HCT116 (cell line): Measurements from ENCODE around the gene CMIP. TPM values are rescaled to one million over a fixed set of nuclear protein-coding genes. Genes with fewer than 3 reads are reported as not detected.

ENCODE experiments used
- ATAC-seq: fragments of 200-7000 bp; cut with Tn5 transposase; 2 replicates; pipeline ENCODE4 v1.9.1; 2020; ENCODE audit warnings: mild to moderate bottlenecking, moderate library complexity
- BruUV-seq: library from RNA; stranded (reverse); fragments of 400-500 nt; replicated peaks from 2 replicates; lab custom pipeline; 2021; lab: Mats Ljungman, UMichigan
- CTCF ChIA-PET: fragments of 300-600 bp; sonication (Branson Sonifier 250); formaldehyde crosslinking; loops from one replicate; lab custom pipeline; 2021; ENCODE audit warnings: antibody characterized with exemption; lab: Charles Lee
- POLR2A ChIA-PET: fragments of 300-600, 350-600 bp; sonication (Branson Sonifier 250); formaldehyde crosslinking; loops from one replicate; lab custom pipeline; 2021; ENCODE audit warnings: antibody characterized with exemption; lab: Charles Lee
- RAD21 ChIA-PET, 2 experiments: fragments of 300-600 bp; sonication (Branson Sonifier 250); formaldehyde crosslinking; loops; one replicate each; lab custom pipeline; 2023; ENCODE audit warnings: low total read pairs in 2 of 2; ENCODE audit not compliant: uncharacterized antibody in 2 of 2, unreplicated experiment in 2 of 2, low non-redundant PET in 1 of 2; lab: Charles Lee
- DNase-seq: peaks from one replicate; pipeline ENCODE4 v3.0.0-alpha.2; 2010; ENCODE audit warnings: low read depth, low spot score
- H2AFZ ChIP-seq: fragments of 200-600 bp; shearing (Covaris generic), sonication (generic); 2 replicates; pipeline ENCODE4 v1.6.1; 2017; ENCODE audit warnings: low read depth, mixed run types, mixed read lengths, antibody characterized with exemption, low read length; ENCODE audit not compliant: poor library complexity, severe bottlenecking
- H3K27ac ChIP-seq: 2 replicates; pipeline ENCODE4 v1.5.1; 2012; ENCODE audit warnings: low read depth, low read length
- H3K27me3 ChIP-seq: fragments of 200-600 bp; sonication (generic); 2 replicates; pipeline ENCODE4 v1.6.1; 2016; ENCODE audit warnings: mixed run types, low read length, mixed read lengths; ENCODE audit not compliant: insufficient read depth
- H3K36me3 ChIP-seq, 2 experiments: fragments of 200-500 bp in 1 of 2; fragments of 200-600 bp in 1 of 2; sonication (Bioruptor generic) in 1 of 2; sonication (generic) in 1 of 2; 2 replicates each; pipeline versions ENCODE4 v1.5.1 to v1.6.1; 2014 to 2016; ENCODE audit warnings: low read length in 2 of 2, inconsistent platforms in 1 of 2, mixed read lengths in 1 of 2, mixed run types in 1 of 2; ENCODE audit not compliant: insufficient read depth in 2 of 2, control insufficient read depth in 1 of 2
- H3K4me1 ChIP-seq, 2 experiments: fragments of 200-600 bp in 1 of 2; sonication (generic) in 1 of 2; 2 replicates each; pipeline versions ENCODE4 v1.5.1 to v1.6.1; 2012 to 2017; ENCODE audit warnings: low read length in 2 of 2, inconsistent platforms in 1 of 2, mild to moderate bottlenecking in 1 of 2, mixed read lengths in 1 of 2, mixed run types in 1 of 2, moderate library complexity in 1 of 2; ENCODE audit not compliant: insufficient read depth in 2 of 2, control insufficient read depth in 1 of 2
- H3K4me2 ChIP-seq: fragments of 200-600 bp; sonication (generic); 2 replicates; pipeline ENCODE4 v1.6.1; 2017; ENCODE audit warnings: mixed run types, low read length, mixed read lengths
- H3K4me3 ChIP-seq, 2 experiments: fragments of 200-600 bp in 1 of 2; sonication (generic) in 1 of 2; replicated peaks in 1 of 2; 2 replicates each; pipeline ENCODE4 v1.5.1; 2011 to 2016; ENCODE audit warnings: low read length in 2 of 2, control low read depth in 1 of 2, low read depth in 1 of 2, mild to moderate bottlenecking in 1 of 2, mixed read lengths in 1 of 2, mixed run types in 1 of 2
- H3K79me2 ChIP-seq: fragments of 200-600 bp; sonication (generic); 2 replicates; pipeline ENCODE4 v1.6.1; 2017; ENCODE audit warnings: mild to moderate bottlenecking, mixed run types, low read length, moderate library complexity, mixed read lengths; ENCODE audit not compliant: insufficient read depth
- H3K9ac ChIP-seq: fragments of 200-600 bp; sonication (generic); 2 replicates; pipeline ENCODE4 v1.6.1; 2016; ENCODE audit warnings: low read length, mixed read lengths
- H3K9me2 ChIP-seq: fragments of 200-600 bp; sonication (generic), shearing (Covaris generic); 2 replicates; pipeline ENCODE4 v1.6.1; 2017; ENCODE audit warnings: mixed run types, mild to moderate bottlenecking, moderate library complexity; ENCODE audit not compliant: insufficient read depth
- H3K9me3 ChIP-seq, 2 experiments: fragments of 200-500 bp in 1 of 2; fragments of 200-600 bp in 1 of 2; sonication (Bioruptor generic) in 1 of 2; sonication (generic) in 1 of 2; 2 replicates each; pipeline ENCODE4 v1.6.1; 2014 to 2017; ENCODE audit warnings: low read length in 2 of 2, mixed read lengths in 2 of 2, inconsistent platforms in 1 of 2, low read depth in 1 of 2, mild to moderate bottlenecking in 1 of 2, mixed run types in 1 of 2, moderate library complexity in 1 of 2; ENCODE audit not compliant: control insufficient read depth in 1 of 2, insufficient read depth in 1 of 2
- H4K20me1 ChIP-seq: fragments of 200-600 bp; sonication (generic), shearing (Covaris generic); 2 replicates; pipeline ENCODE4 v1.6.1; 2017; ENCODE audit warnings: mixed run types, mild to moderate bottlenecking, moderate library complexity; ENCODE audit not compliant: insufficient read depth
- ELF1 ChIP-seq: IDR thresholded peaks from 2 replicates; pipeline ENCODE4 v1.6.1; 2012; ENCODE audit warnings: low read depth, borderline replicate concordance
- EZH2phosphoT487 ChIP-seq: fragments of 200-600 bp; IDR thresholded peaks from 2 replicates; pipeline ENCODE4 v1.6.1; 2018; ENCODE audit warnings: antibody characterized with exemption, borderline replicate concordance
- FOSL1 ChIP-seq: IDR thresholded peaks from 2 replicates; pipeline ENCODE4 v1.6.1; 2012; ENCODE audit warnings: low read depth
- JUND ChIP-seq: IDR thresholded peaks from 2 replicates; pipeline ENCODE4 v1.6.1; 2012
- RAD21 ChIP-seq: IDR thresholded peaks from 2 replicates; pipeline ENCODE4 v1.6.1; 2012; ENCODE audit warnings: low read depth, mild to moderate bottlenecking
- SP1 ChIP-seq: IDR thresholded peaks from 2 replicates; pipeline ENCODE4 v1.6.1; 2012; ENCODE audit warnings: low read depth
- SRF ChIP-seq: IDR thresholded peaks from 2 replicates; pipeline ENCODE4 v1.6.1; 2012; ENCODE audit warnings: low read depth
- TCF7L2 ChIP-seq: IDR thresholded peaks from 2 replicates; pipeline ENCODE4 v1.7.0; 2011; ENCODE audit warnings: borderline replicate concordance, inconsistent platforms; ENCODE audit not compliant: insufficient read depth, insufficient read length; ENCODE audit errors: extremely low read depth
- YY1 ChIP-seq: IDR thresholded peaks from 2 replicates; pipeline ENCODE4 v1.6.1; 2011; ENCODE audit warnings: low read length, low read depth, moderate library complexity, mild to moderate bottlenecking; ENCODE audit not compliant: insufficient replicate concordance; ENCODE audit errors: extremely low read depth
- ZNF274 ChIP-seq: fragments of 200-500 bp; sonication (Bioruptor generic); IDR thresholded peaks from 2 replicates; pipeline ENCODE4 v1.6.1; 2014; ENCODE audit warnings: mild to moderate bottlenecking, low read depth, low read length, inconsistent platforms
- intact Hi-C: fragments of 100-400 bp; cut with micrococcal nuclease; formaldehyde crosslinking; loops from 2 replicates; pipeline ENCODE4 v1.10.0; 2022
- total RNA-seq: library from RNA; stranded (reverse); gene quantifications from one replicate; pipeline ENCODE4 v1.2.1, GENCODE V29; 2021; ENCODE audit not compliant: unreplicated experiment
- TF ChIP-seq, protein P1 (sequence below): IDR thresholded peaks from 2 replicates; pipeline ENCODE4 v1.6.1; 2012
- TF ChIP-seq, protein P2 (sequence below): IDR thresholded peaks from 2 replicates; pipeline ENCODE4 v1.6.1; 2011; ENCODE audit warnings: mild to moderate bottlenecking, low read length, moderate library complexity; ENCODE audit not compliant: insufficient replicate concordance; ENCODE audit errors: extremely low read depth

CMIP gene
- total RNA-seq, 1 experiment from 2014 or later, result 64.6 TPM

DNA sequence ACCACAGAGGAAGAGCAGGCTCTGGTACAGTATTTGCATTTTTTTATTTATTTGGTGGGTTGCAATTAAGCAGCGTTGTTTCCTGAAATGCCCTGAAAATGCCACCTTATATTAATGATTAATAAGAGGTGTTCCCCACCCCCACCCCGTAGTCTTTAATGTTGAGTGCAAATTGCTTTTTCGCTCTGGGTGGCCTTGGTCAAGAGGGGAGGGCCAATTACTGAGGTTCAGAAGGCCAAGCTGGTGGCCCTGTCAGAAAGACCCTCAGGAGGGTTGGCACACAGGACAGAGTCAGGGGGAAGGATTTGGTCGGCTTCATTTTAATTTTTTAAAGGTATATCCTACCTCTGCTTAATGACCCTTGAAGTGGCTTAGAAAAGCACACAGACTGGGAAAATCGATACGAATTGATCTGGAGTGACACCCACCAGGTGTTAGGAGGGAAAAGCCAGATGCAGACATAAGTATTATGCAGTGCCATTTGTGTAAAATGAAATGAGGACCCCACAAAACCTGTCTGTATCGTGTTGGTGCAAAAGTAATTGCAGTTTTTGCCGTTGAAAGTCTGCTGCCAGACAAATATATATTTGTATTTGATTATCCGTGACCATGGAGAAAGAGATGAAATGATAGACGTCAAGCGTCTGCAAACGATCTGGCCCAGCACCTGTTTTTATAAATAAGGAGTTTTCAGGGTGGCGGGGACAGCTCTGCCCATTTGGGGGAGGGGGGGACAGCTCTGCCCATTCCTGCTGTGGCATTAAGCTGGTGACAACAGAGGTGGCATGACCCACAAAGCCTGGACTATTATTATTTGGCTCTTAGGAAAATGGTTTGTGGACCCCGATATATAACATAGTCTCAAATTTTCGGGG lies 190.7 kb downstream of the CMIP start:
- no peak for DNase-seq
- H3K9ac ChIP-seq, result no peak overlapping the region
- no peak overlapping the region for H2AFZ ChIP-seq
- H3K4me3 ChIP-seq, result no peak overlapping the region
- RAD21 ChIA-PET, result no interaction called here
- no peaks in the 10 kb centered on the region for H3K9me2 ChIP-seq
- H3K36me3 ChIP-seq, result no peaks in the 10 kb centered on the region
- intact Hi-C loops, result no loop called here
- no peaks in the 10 kb centered on the region for H3K27me3 ChIP-seq
- BruUV-seq, result no TSS peak
- H4K20me1 ChIP-seq, result no peaks in the 10 kb centered on the region; the same call in 1 of the 2 replicates
- POLR2A ChIA-PET, result no interaction called here
- no peak overlapping the region for H3K27ac ChIP-seq
- no peaks in the 10 kb centered on the region for H3K9me3 ChIP-seq
- CTCF ChIA-PET, result no interaction called here
- peaks cover 26 to 69% of the 10 kb centered on the region in 2 experiments for H3K4me1 ChIP-seq
- TF ChIP-seq, protein P1, sequence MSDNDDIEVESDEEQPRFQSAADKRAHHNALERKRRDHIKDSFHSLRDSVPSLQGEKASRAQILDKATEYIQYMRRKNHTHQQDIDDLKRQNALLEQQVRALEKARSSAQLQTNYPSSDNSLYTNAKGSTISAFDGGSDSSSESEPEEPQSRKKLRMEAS, result no peak
- TF ChIP-seq ELF1 (no peak), EZH2phosphoT487 (no peak), JUND (no peak)
- H3K4me2 ChIP-seq, result no peak overlapping the region
- ATAC-seq, result no peak
- peaks cover 57% of the 10 kb centered on the region; the same call in 1 of the 2 replicates for H3K79me2 ChIP-seq

DNA sequence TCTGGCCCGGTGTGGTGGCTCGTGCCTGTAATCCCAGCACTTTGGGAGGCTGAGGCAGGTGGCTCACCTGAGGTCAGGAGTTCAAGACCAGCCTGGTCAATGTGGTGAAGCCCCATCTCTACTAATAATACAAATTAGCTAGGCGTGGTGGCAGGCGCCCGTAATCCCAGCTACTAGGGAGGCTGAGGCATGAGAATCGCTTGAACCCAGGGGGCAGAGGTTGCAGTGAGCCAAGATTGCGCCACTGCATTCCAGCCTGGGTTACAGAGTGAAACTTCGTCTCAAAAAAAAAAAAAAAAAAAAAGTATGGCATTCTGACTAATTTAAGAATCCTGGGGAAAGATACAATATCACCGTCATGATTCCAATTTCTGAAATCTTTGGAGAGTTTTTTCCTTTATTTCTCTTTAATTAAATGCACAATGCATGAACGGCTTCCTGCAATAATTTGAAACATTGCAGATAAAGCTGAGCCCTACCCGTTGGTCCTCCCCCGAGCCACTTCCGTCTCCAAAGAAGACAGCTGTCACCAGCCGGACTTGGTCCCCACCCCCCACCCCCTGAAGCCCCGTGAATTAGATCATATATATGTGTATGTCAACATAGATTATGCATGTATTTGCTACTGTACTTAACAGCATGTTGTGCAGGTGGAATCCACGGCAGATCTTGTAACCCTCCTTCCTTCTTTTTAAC lies 191.8 kb downstream of the CMIP start:
- H3K9me2 ChIP-seq, result no peaks in the 10 kb centered on the region
- no peak overlapping the region for H3K9ac ChIP-seq
- ATAC-seq, result no peak
- no peak overlapping the region for H3K4me3 ChIP-seq
- BruUV-seq, result no TSS peak
- no peaks in the 10 kb centered on the region for H3K9me3 ChIP-seq
- peaks cover 62% of the 10 kb centered on the region; the same call in 1 of the 2 replicates for H3K79me2 ChIP-seq
- H3K27ac ChIP-seq, result no peak overlapping the region
- H3K4me1 ChIP-seq, result peaks cover 21 to 58% of the 10 kb centered on the region in 2 experiments
- no peaks in the 10 kb centered on the region for H3K27me3 ChIP-seq
- no peak overlapping the region for H2AFZ ChIP-seq
- RAD21 ChIA-PET, result no interaction called here
- H4K20me1 ChIP-seq, result peaks cover 4% of the 10 kb centered on the region; the same call in 1 of the 2 replicates
- H3K36me3 ChIP-seq, result peaks cover 0 to 5% of the 10 kb centered on the region in 2 experiments; a peak in 1 of 4 replicates
- POLR2A ChIA-PET, result no interaction called here
- TF ChIP-seq RAD21 (no peak), ZNF274 (no peak), JUND (no peak), TCF7L2 (no peak), FOSL1 (no peak), YY1 (no peak), SP1 (no peak), SRF (no peak)
- TF ChIP-seq, protein P2, sequence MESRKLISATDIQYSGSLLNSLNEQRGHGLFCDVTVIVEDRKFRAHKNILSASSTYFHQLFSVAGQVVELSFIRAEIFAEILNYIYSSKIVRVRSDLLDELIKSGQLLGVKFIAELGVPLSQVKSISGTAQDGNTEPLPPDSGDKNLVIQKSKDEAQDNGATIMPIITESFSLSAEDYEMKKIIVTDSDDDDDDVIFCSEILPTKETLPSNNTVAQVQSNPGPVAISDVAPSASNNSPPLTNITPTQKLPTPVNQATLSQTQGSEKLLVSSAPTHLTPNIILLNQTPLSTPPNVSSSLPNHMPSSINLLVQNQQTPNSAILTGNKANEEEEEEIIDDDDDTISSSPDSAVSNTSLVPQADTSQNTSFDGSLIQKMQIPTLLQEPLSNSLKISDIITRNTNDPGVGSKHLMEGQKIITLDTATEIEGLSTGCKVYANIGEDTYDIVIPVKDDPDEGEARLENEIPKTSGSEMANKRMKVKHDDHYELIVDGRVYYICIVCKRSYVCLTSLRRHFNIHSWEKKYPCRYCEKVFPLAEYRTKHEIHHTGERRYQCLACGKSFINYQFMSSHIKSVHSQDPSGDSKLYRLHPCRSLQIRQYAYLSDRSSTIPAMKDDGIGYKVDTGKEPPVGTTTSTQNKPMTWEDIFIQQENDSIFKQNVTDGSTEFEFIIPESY, result no peak
- no peak for DNase-seq
- intact Hi-C loops, result no loop called here
- H3K4me2 ChIP-seq, result no peak overlapping the region
- CTCF ChIA-PET, result no interaction called here
